Colonic mucosa (tissue), 4 donors: ENCODE measurements around the gene NAT16. TPM values are rescaled to one million over a fixed set of nuclear protein-coding genes. Genes with fewer than 3 reads are reported as not detected.

Source experiments
- DNase-seq: peaks from one replicate; pipeline ENCODE4 v3.0.0-alpha.2; 2020
- H3K27ac ChIP-seq: fragments of 200-600 bp; one replicate; pipeline ENCODE4 v1.8.0; 2021
- H3K27me3 ChIP-seq: fragments of 200-600 bp; one replicate; pipeline ENCODE4 v1.8.0; 2021
- H3K36me3 ChIP-seq: fragments of 200-600 bp; one replicate; pipeline ENCODE4 v1.8.0; 2021
- H3K4me1 ChIP-seq: fragments of 200-600 bp; one replicate; pipeline ENCODE4 v1.8.0; 2021; ENCODE audit warnings: mild to moderate bottlenecking
- H3K4me3 ChIP-seq: fragments of 200-600 bp; one replicate; pipeline ENCODE4 v1.8.0; 2021
- H3K9ac ChIP-seq, 2 donors: one replicate each; pipeline ENCODE4 v1.7.0; 2013; ENCODE audit warnings: control low read depth in 2 of 2, low read depth in 2 of 2, low read length in 2 of 2
- H3K9me3 ChIP-seq: fragments of 200-600 bp; one replicate; pipeline ENCODE4 v1.8.0; 2021
- CTCF ChIP-seq: fragments of 200-600 bp; IDR thresholded peaks from one replicate; pipeline ENCODE4 v1.8.0; 2022; ENCODE audit warnings: antibody characterized with exemption, mild to moderate bottlenecking
- intact Hi-C: fragments of 100-400 bp; cut with DNase I; formaldehyde crosslinking; loops from one replicate; pipeline ENCODE4 v1.14.1; 2022
- total RNA-seq, 2 donors: library from RNA; stranded (reverse); fragmentation: NEBNext Ultra II Directional in 1 of 2; extraction: Animal tissue kit (Norgen Biotek cat#: 25700) in 1 of 2; gene quantifications; one replicate each; pipeline ENCODE4 v1.2.1, GENCODE V29; 2021
- donor health status: healthy.
- donor health status: DM: no; HTN: no; CAD: no.
- donor health status: DM: no; HTN: no; CAD: no.

The NAT16 gene
- total RNA-seq, 2 donors from 2014 or later = not detected

GRCh38 chr7:101174322-101174854, 5.7 kb downstream of the NAT16 start:
- TF ChIP-seq CTCF = no peak
- Histone ChIP-seq H3K27me3 (peaks cover 68% of the 10 kb centered on the region), H3K9me3 (no peaks in the 10 kb centered on the region), H3K9ac (no peak overlapping the region), H3K4me3 (no peak overlapping the region), H3K36me3 (no peaks in the 10 kb centered on the region), H3K4me1 (peaks cover 16% of the 10 kb centered on the region), H3K27ac (no peak overlapping the region)
- intact Hi-C loops = no loop called here
- DNase-seq = no peak

GRCh38 chr7:101173752-101174244, 6.3 kb downstream of the NAT16 start:
- no peaks in the 10 kb centered on the region for H3K9me3 ChIP-seq
- peaks cover 68% of the 10 kb centered on the region for H3K27me3 ChIP-seq
- no peak overlapping the region for H3K9ac ChIP-seq
- intact Hi-C loops = no loop called here
- no peaks in the 10 kb centered on the region for H3K36me3 ChIP-seq
- H3K27ac ChIP-seq = no peak overlapping the region
- no peak overlapping the region for H3K4me3 ChIP-seq
- peaks cover 16% of the 10 kb centered on the region for H3K4me1 ChIP-seq
- TF ChIP-seq CTCF = no peak
- peak; percentile 63 for DNase-seq

GRCh38 chr7:101172854-101173751, 7.0 kb downstream of the NAT16 start:
- Histone ChIP-seq H3K9ac (no peak overlapping the region), H3K9me3 (no peaks in the 10 kb centered on the region), H3K36me3 (no peaks in the 10 kb centered on the region), H3K4me3 (no peak overlapping the region), H3K27me3 (peaks cover 68% of the 10 kb centered on the region), H3K4me1 (peaks cover 16% of the 10 kb centered on the region), H3K27ac (no peak overlapping the region)
- TF ChIP-seq CTCF = no peak
- DNase-seq = peak; percentile 47
- intact Hi-C loops = no loop called here

GRCh38 chr7:101172005-101172853, 7.9 kb downstream of the NAT16 start:
- intact Hi-C loops = no loop called here
- H3K4me1 ChIP-seq = peaks cover 16% of the 10 kb centered on the region
- no peak overlapping the region for H3K4me3 ChIP-seq
- H3K27me3 ChIP-seq = peaks cover 73% of the 10 kb centered on the region
- no peaks in the 10 kb centered on the region for H3K9me3 ChIP-seq
- no peak overlapping the region for H3K27ac ChIP-seq
- no peak for DNase-seq
- H3K9ac ChIP-seq = no peak overlapping the region
- H3K36me3 ChIP-seq = no peaks in the 10 kb centered on the region
- no peak for TF ChIP-seq CTCF

- no peak for DNase-seq
These were observed 8.7 kb downstream of the NAT16 start for GRCh38 chr7:101171442-101171837.

More at GRCh38 chr7:101171442-101171837, 8.7 kb downstream of the NAT16 start:
- Histone ChIP-seq H3K4me1 (peaks cover 16% of the 10 kb centered on the region), H3K9me3 (no peaks in the 10 kb centered on the region), H3K4me3 (no peak overlapping the region), H3K9ac (no peak overlapping the region), H3K27me3 (peaks cover 79% of the 10 kb centered on the region), H3K27ac (no peak overlapping the region), H3K36me3 (no peaks in the 10 kb centered on the region)
- no peak for TF ChIP-seq CTCF
- intact Hi-C loops = loop anchor here (2.0 kb wide), 1 partner anchor 25 kb away; no protein-coding TSS in a partner anchor
